SK-N-SH treated with all-trans-retinoic acid at 6 μM for 48 hours (cell line): ENCODE measurements around the gene SLC35F4.

ENCODE experiments used
- ATAC-seq: fragments of 200-7000 bp; cut with Tn5 transposase; 3 replicates; pipeline ENCODE4 v1.9.1; 2020; ENCODE audit warnings: mild to moderate bottlenecking, moderate library complexity
- ARNTL ChIP-seq: fragments of 450-650 bp; formaldehyde crosslinking; IDR thresholded peaks from 2 replicates; pipeline ENCODE4 v1.5.0; 2020; ENCODE audit warnings: low read depth, mild to moderate bottlenecking, moderate library complexity, borderline replicate concordance
- BACH2 ChIP-seq: fragments of 250-450 bp; sonication (Bioruptor Pico); IDR thresholded peaks from 2 replicates; pipeline ENCODE4 v1.9.0; 2021; ENCODE audit warnings: mild to moderate bottlenecking, borderline replicate concordance
- CREB5 ChIP-seq: fragments of 250-450 bp; sonication (Bioruptor Pico); IDR thresholded peaks from 2 replicates; pipeline ENCODE4 v1.5.1; 2020; ENCODE audit warnings: low read depth, mild to moderate bottlenecking, moderate library complexity
- CSDC2 ChIP-seq: fragments of 250-450 bp; sonication (Bioruptor Pico); IDR thresholded peaks from 2 replicates; pipeline ENCODE4 v1.5.0; 2020; ENCODE audit warnings: mild to moderate bottlenecking, moderate library complexity
- CSRNP3 ChIP-seq: fragments of 250-450 bp; sonication (Bioruptor Pico); IDR thresholded peaks from 2 replicates; pipeline ENCODE4 v1.5.1; 2021; ENCODE audit warnings: mild to moderate bottlenecking, moderate library complexity
- GLIS3 ChIP-seq: fragments of 250-450 bp; sonication (Bioruptor Pico); IDR thresholded peaks from 2 replicates; pipeline ENCODE4 v1.5.0; 2020; ENCODE audit warnings: mild to moderate bottlenecking, moderate library complexity
- ISL1 ChIP-seq: fragments of 250-450 bp; sonication (Bioruptor Pico); IDR thresholded peaks from 2 replicates; pipeline ENCODE4 v2.1.2; 2022; ENCODE audit warnings: mild to moderate bottlenecking, moderate library complexity
- OSR1 ChIP-seq: fragments of 250-450 bp; sonication (Bioruptor Pico); IDR thresholded peaks from 2 replicates; pipeline ENCODE4 v1.8.0; 2022; ENCODE audit warnings: moderate library complexity, mild to moderate bottlenecking, inconsistent platforms
- POU6F1 ChIP-seq: fragments of 250-450 bp; sonication (Bioruptor Pico); IDR thresholded peaks from 2 replicates; pipeline ENCODE4 v1.8.0; 2021; ENCODE audit warnings: low read depth, mild to moderate bottlenecking, moderate library complexity, borderline replicate concordance
- PPARA ChIP-seq: fragments of 250-450 bp; sonication (Bioruptor Pico); IDR thresholded peaks from 2 replicates; pipeline ENCODE4 v1.5.0; 2020; ENCODE audit warnings: mild to moderate bottlenecking, borderline replicate concordance
- RARB ChIP-seq: fragments of 250-450 bp; sonication (Bioruptor Pico); IDR thresholded peaks from 2 replicates; pipeline ENCODE4 v1.8.0; 2021; ENCODE audit warnings: mild to moderate bottlenecking, moderate library complexity
- SNAI2 ChIP-seq: fragments of 250-450 bp; sonication (Bioruptor Pico); IDR thresholded peaks from 2 replicates; pipeline ENCODE4 v1.5.0; 2020; ENCODE audit warnings: mild to moderate bottlenecking, moderate library complexity
- TCF4 ChIP-seq: fragments of 250-450 bp; sonication (Bioruptor Pico); IDR thresholded peaks from 2 replicates; pipeline ENCODE4 v1.8.0; 2021; ENCODE audit warnings: mild to moderate bottlenecking, moderate library complexity, borderline replicate concordance
- TOX ChIP-seq: fragments of 250-450 bp; sonication (Bioruptor Pico); IDR thresholded peaks from 2 replicates; pipeline ENCODE4 v1.8.0; 2021; ENCODE audit warnings: mild to moderate bottlenecking, moderate library complexity, borderline replicate concordance
- TSHZ2 ChIP-seq: fragments of 250-450 bp; sonication (Bioruptor Pico); IDR thresholded peaks from 2 replicates; pipeline ENCODE4 v1.5.0; 2020; ENCODE audit warnings: mild to moderate bottlenecking, moderate library complexity
- ZC3H10 ChIP-seq: fragments of 250-450 bp; sonication (Bioruptor Pico); IDR thresholded peaks from 2 replicates; pipeline ENCODE4 v1.5.1; 2021; ENCODE audit warnings: mild to moderate bottlenecking, moderate library complexity
- ZFP3 ChIP-seq: fragments of 250-450 bp; sonication (Bioruptor Pico); IDR thresholded peaks from 2 replicates; pipeline ENCODE4 v1.5.0; 2020; ENCODE audit warnings: mild to moderate bottlenecking, moderate library complexity
- ZFP30 ChIP-seq: fragments of 450-650 bp; formaldehyde crosslinking; IDR thresholded peaks from 2 replicates; pipeline ENCODE4 v1.5.0; 2022; ENCODE audit warnings: mild to moderate bottlenecking, moderate library complexity
- ZNF565 ChIP-seq: fragments of 450-650 bp; formaldehyde crosslinking; conservative IDR thresholded peaks from 2 replicates; pipeline ENCODE4 v1.5.0; 2020; ENCODE audit warnings: low read depth, mild to moderate bottlenecking, moderate library complexity
- ZNF70 ChIP-seq: fragments of 450-650 bp; formaldehyde crosslinking; IDR thresholded peaks from 2 replicates; pipeline ENCODE4 v1.5.0; 2020; ENCODE audit warnings: mild to moderate bottlenecking, moderate library complexity
- ZNF8 ChIP-seq: fragments of 450-650 bp; formaldehyde crosslinking; IDR thresholded peaks from 2 replicates; pipeline ENCODE4 v1.5.0; 2020; ENCODE audit warnings: mild to moderate bottlenecking, moderate library complexity
- TF ChIP-seq, protein P1 (sequence below): fragments of 250-450 bp; sonication (Bioruptor Pico); IDR thresholded peaks from 2 replicates; pipeline ENCODE4 v1.8.0; 2020; ENCODE audit warnings: mild to moderate bottlenecking, moderate library complexity, borderline replicate concordance

Gene SLC35F4

GRCh38 chr14:57568554-57568953, 297.3 kb downstream of the SLC35F4 start (continued):
- no peak for TF ChIP-seq CSDC2 (CRISPR knock-in tag)
- TF ChIP-seq, protein P1, sequence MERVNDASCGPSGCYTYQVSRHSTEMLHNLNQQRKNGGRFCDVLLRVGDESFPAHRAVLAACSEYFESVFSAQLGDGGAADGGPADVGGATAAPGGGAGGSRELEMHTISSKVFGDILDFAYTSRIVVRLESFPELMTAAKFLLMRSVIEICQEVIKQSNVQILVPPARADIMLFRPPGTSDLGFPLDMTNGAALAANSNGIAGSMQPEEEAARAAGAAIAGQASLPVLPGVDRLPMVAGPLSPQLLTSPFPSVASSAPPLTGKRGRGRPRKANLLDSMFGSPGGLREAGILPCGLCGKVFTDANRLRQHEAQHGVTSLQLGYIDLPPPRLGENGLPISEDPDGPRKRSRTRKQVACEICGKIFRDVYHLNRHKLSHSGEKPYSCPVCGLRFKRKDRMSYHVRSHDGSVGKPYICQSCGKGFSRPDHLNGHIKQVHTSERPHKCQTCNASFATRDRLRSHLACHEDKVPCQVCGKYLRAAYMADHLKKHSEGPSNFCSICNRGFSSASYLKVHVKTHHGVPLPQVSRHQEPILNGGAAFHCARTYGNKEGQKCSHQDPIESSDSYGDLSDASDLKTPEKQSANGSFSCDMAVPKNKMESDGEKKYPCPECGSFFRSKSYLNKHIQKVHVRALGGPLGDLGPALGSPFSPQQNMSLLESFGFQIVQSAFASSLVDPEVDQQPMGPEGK (CRISPR knock-in tag) = no peak
- no peak for TF ChIP-seq RARB (CRISPR knock-in tag)
- TF ChIP-seq ARNTL (CRISPR knock-in tag) = no peak
- TF ChIP-seq ZNF8 (CRISPR knock-in tag) = no peak

- no peak for ATAC-seq
Measured at GRCh38 chr14:57567220-57567619, 298.7 kb downstream of the SLC35F4 start.

GRCh38 chr14:57560681-57561080, 305.2 kb downstream of the SLC35F4 start:
- ATAC-seq = no peak
- TF ChIP-seq ARNTL (CRISPR knock-in tag) = no peak
- TF ChIP-seq ZFP3 (CRISPR knock-in tag) = no peak
- TF ChIP-seq ZNF8 (CRISPR knock-in tag) = no peak
- TF ChIP-seq ISL1 (CRISPR knock-in tag) = no peak
- TF ChIP-seq RARB (CRISPR knock-in tag) = no peak
- no peak for TF ChIP-seq ZC3H10 (CRISPR knock-in tag)
- TF ChIP-seq ZFP30 (CRISPR knock-in tag) = no peak
- no peak for TF ChIP-seq CSRNP3 (CRISPR knock-in tag)
- TF ChIP-seq OSR1 (CRISPR knock-in tag) = no peak
- no peak for TF ChIP-seq SNAI2 (CRISPR knock-in tag)
- TF ChIP-seq TOX (CRISPR knock-in tag) = no peak
- no peak for TF ChIP-seq CREB5
- no peak for TF ChIP-seq ZNF565 (CRISPR knock-in tag)
- TF ChIP-seq TSHZ2 (CRISPR knock-in tag) = no peak
- TF ChIP-seq PPARA (CRISPR knock-in tag) = no peak
- no peak for TF ChIP-seq CSDC2 (CRISPR knock-in tag)
- TF ChIP-seq POU6F1 (CRISPR knock-in tag) = no peak
- no peak for TF ChIP-seq BACH2 (CRISPR knock-in tag)

More at GRCh38 chr14:57567220-57567619, 298.7 kb downstream of the SLC35F4 start:
- TF ChIP-seq ISL1 (CRISPR knock-in tag) (no peak), ZNF565 (CRISPR knock-in tag) (no peak), RARB (CRISPR knock-in tag) (no peak), SNAI2 (CRISPR knock-in tag) (no peak), ARNTL (CRISPR knock-in tag) (no peak), TCF4 (CRISPR knock-in tag) (no peak), BACH2 (CRISPR knock-in tag) (no peak), GLIS3 (no peak), CSRNP3 (CRISPR knock-in tag) (no peak), PPARA (CRISPR knock-in tag) (no peak), CSDC2 (CRISPR knock-in tag) (no peak), OSR1 (CRISPR knock-in tag) (no peak), ZC3H10 (CRISPR knock-in tag) (no peak), ZFP3 (CRISPR knock-in tag) (no peak), ZNF70 (CRISPR knock-in tag) (no peak)
- TF ChIP-seq, protein P1 (CRISPR knock-in tag) = no peak
